Large intestine (tissue), 3 donors: Measurements from ENCODE around the gene NPHP3. TPM values are rescaled to one million over a fixed set of nuclear protein-coding genes. Genes with fewer than 3 reads are reported as not detected.

ENCODE experiments used
- DNase-seq, 2 donors: peaks; one replicate each; pipeline versions ENCODE4 v3.0.0 to v3.0.0-alpha.2; 2013
- H3K27ac ChIP-seq: one replicate; pipeline ENCODE4 v1.5.1; 2013; ENCODE audit warnings: low read length
- H3K27me3 ChIP-seq: 2 replicates; pipeline ENCODE4 v1.6.1; 2013; ENCODE audit warnings: low read length; ENCODE audit not compliant: control insufficient read depth, insufficient read depth
- H3K36me3 ChIP-seq: 2 replicates; pipeline ENCODE4 v1.6.1; 2013; ENCODE audit warnings: low read length; ENCODE audit not compliant: control insufficient read depth, insufficient read depth
- H3K4me1 ChIP-seq: one replicate; pipeline ENCODE4 v1.6.1; 2013; ENCODE audit warnings: low read length; ENCODE audit not compliant: control insufficient read depth, insufficient read depth
- H3K4me3 ChIP-seq: one replicate; pipeline ENCODE4 v1.5.1; 2013; ENCODE audit warnings: low read length
- H3K9me3 ChIP-seq: one replicate; pipeline ENCODE4 v1.6.1; 2013; ENCODE audit warnings: mild to moderate bottlenecking, low read depth, low read length, moderate library complexity; ENCODE audit not compliant: control insufficient read depth
- WGBS: methylation state at CpG from one replicate; pipeline ENCODE4 v1.1.5; 2013; ENCODE audit warnings: low lambda C conversion rate; ENCODE audit not compliant: insufficient coverage; 5-methylcytosine and 5-hydroxymethylcytosine counted together
- polyA plus RNA-seq: library from polyadenylated mRNA; unstranded; fragments of 120-200 nt; gene quantifications from one replicate; pipeline ENCODE4 v1.2.1, GENCODE V29; 2013

NPHP3 gene
- polyA plus RNA-seq, 1 donor = 34.1 TPM

DNA sequence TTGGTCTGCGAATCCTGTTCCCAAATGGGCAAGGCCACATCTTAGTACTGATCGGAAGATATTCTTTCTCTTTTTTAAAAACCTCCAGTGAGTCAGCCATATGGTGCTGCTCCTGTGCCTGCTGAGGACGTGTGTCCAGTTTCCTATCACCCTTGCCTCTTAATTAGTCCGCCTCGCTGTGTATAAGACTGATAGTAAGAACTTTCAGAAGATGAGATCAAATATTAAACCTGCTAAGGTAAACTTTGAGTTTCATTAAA is 61.5 kb downstream of the NPHP3 start:
- H3K4me3 ChIP-seq = peak overlapping the region; percentile 85
- peak overlapping the region; percentile 97 for H3K27ac ChIP-seq
- no peaks in the 10 kb centered on the region for H3K36me3 ChIP-seq
- no peaks in the 10 kb centered on the region for H3K9me3 ChIP-seq
- H3K4me1 ChIP-seq = peaks cover 9% of the 10 kb centered on the region
- WGBS = no CpG with 5 or more reads among the region's 5 CpGs
- DNase-seq = no peak
- H3K27me3 ChIP-seq = no peaks in the 10 kb centered on the region

- Histone ChIP-seq H3K27ac (peak within 1 kb of the TSS; percentile 97), H3K4me3 (peak within 1 kb of the TSS; percentile 85), H3K9me3 (no peaks in the 10 kb centered on the region), H3K27me3 (no peaks in the 10 kb centered on the region), H3K36me3 (no peaks in the 10 kb centered on the region), H3K4me1 (peaks cover 13% of the 10 kb centered on the region)
- WGBS = no CpG with 5 or more reads among the region's 64 CpGs
- DNase-seq = peak; percentile 41 to 82
Measured at GRCh38 chr3:132660052-132660810, 62.0 kb downstream of the NPHP3 start, which contains the start of gene UBA5. Gene UBA5, plus strand, starts transcription at chr3:132660329. Its CDS starts 209 bp downstream, at chr3:132660538.

- Histone ChIP-seq H3K27me3 (no peaks in the 10 kb centered on the region), H3K4me3 (peak within 1 kb of the TSS; percentile 85), H3K9me3 (no peaks in the 10 kb centered on the region), H3K36me3 (no peaks in the 10 kb centered on the region), H3K27ac (peak within 1 kb of the TSS; percentile 97), H3K4me1 (peaks cover 18% of the 10 kb centered on the region)
- no CpG with 5 or more reads among the region's 34 CpGs for WGBS
- DNase-seq = peak; percentile 73 to 87
Measured at GRCh38 chr3:132659365-132660051, 62.7 kb downstream of the NPHP3 start, which contains the start of gene ACAD11. Gene ACAD11, minus strand, starts transcription at chr3:132659809. Its CDS starts 58 bp downstream, at chr3:132659751.

DNA sequence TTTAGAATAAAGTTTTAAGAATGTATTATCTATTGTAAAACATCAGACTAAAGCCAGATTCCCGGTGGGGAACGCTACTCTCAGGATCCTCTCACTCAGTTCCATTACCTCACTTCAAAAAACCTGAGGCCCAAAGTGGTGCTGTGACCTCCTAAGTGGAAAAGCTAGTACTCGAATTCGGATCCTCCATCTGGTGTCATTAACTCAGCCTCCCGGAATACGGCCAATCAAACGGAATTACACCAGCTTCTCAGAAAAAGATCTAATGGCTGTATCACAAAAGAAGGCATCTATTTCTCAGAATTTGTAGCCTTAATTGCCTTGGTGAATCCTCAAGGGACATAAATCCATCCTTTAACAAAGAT is 63.2 kb downstream of the NPHP3 start:
- H3K9me3 ChIP-seq = no peaks in the 10 kb centered on the region
- H3K27me3 ChIP-seq = no peaks in the 10 kb centered on the region
- WGBS = 40% methylated on average over 2 of the region's 7 CpGs
- H3K27ac ChIP-seq = peak overlapping the region; percentile 97
- H3K4me1 ChIP-seq = peaks cover 21% of the 10 kb centered on the region
- no peak for DNase-seq
- peak overlapping the region; percentile 85 for H3K4me3 ChIP-seq
- H3K36me3 ChIP-seq = no peaks in the 10 kb centered on the region

GRCh38 chr3:132657869-132658747 is 64.1 kb downstream of the NPHP3 start:
- H3K9me3 ChIP-seq = no peaks in the 10 kb centered on the region
- 65% methylated on average over 2 of the region's 8 CpGs for WGBS
- peak overlapping the region; percentile 85 for H3K4me3 ChIP-seq
- peak overlapping the region; percentile 97 for H3K27ac ChIP-seq
- DNase-seq = peak; percentile 35 to 73
- H3K36me3 ChIP-seq = no peaks in the 10 kb centered on the region
- H3K4me1 ChIP-seq = peaks cover 24% of the 10 kb centered on the region
- no peaks in the 10 kb centered on the region for H3K27me3 ChIP-seq

GRCh38 chr3:132655471-132655870 is 66.7 kb downstream of the NPHP3 start:
- no peak overlapping the region for H3K4me3 ChIP-seq
- peak in 1 of 2 donors; percentile 20 for DNase-seq
- H3K27ac ChIP-seq = peak overlapping the region; percentile 81
- no peaks in the 10 kb centered on the region for H3K9me3 ChIP-seq
- peaks cover 20% of the 10 kb centered on the region for H3K4me1 ChIP-seq
- no peaks in the 10 kb centered on the region for H3K27me3 ChIP-seq
- WGBS = 42% methylated on average over 2 of the region's 2 CpGs
- no peaks in the 10 kb centered on the region for H3K36me3 ChIP-seq

- no CpG with 5 or more reads among the region's 5 CpGs for WGBS
- Histone ChIP-seq H3K4me3 (no peak overlapping the region), H3K4me1 (peaks cover 20% of the 10 kb centered on the region), H3K27ac (peak overlapping the region; percentile 81), H3K36me3 (no peaks in the 10 kb centered on the region), H3K27me3 (no peaks in the 10 kb centered on the region), H3K9me3 (no peaks in the 10 kb centered on the region)
- DNase-seq = peak; percentile 72 to 82
Measured at GRCh38 chr3:132654721-132655120, 67.5 kb downstream of the NPHP3 start.

DNA sequence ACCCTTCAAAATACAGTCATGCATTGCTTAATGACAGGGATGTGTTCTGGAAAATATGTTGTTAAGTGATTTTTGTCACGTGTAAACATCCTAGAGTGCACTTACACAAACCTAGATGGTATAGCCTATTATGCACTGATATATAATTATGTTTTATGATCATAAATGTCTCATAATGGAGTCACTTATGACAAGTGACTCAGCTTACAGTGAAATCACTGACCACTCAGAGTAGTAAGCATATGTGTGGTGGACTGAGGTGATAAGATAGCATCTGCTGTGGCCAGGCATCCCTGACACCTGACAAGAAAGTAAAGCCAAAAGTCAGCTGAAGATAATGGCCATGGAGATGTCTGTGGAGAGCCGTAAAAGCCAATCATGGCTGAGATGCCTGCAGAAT is 68.0 kb downstream of the NPHP3 start:
- no CpG with 5 or more reads among the region's 2 CpGs for WGBS
- no peak overlapping the region for H3K4me3 ChIP-seq

DNA sequence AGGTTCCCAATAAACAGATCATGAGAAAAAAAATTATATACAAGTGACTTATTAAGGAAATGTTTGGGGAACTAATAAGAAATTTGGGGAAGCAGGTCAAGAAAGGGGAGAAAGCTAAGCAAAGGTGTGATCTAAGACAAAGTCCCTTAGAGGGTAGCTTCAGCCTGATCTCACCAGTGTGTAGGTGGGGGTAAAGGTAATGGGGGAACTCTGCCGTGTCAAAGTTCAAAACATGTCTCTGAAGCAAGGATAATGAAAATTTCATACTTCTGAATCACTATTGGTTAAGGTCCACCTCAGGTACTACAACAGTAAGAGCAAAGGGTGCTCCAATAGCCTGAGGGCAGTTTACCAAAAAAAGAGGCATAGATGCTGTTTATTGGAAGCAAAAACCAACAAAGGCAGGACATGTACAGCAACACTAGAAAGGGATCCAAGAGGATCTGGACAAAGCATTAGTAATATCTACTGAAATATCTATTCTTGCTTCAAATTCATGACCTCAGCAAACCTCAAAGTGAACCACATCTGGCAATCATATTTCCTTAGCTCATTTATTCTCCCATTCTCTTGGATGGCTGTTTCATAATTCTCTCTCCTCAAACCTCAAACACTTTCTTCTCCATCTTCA is 69.5 kb downstream of the NPHP3 start:
- Histone ChIP-seq H3K36me3 (no peaks in the 10 kb centered on the region), H3K4me1 (peaks cover 20% of the 10 kb centered on the region), H3K9me3 (no peaks in the 10 kb centered on the region), H3K27me3 (no peaks in the 10 kb centered on the region), H3K4me3 (no peak overlapping the region), H3K27ac (peak overlapping the region; percentile 47)
- WGBS = no CpG with 5 or more reads among the region's 1 CpG
- peak; percentile 56 to 78 for DNase-seq

More for the DNA sequence above, 68.0 kb downstream of the NPHP3 start:
- Histone ChIP-seq H3K36me3 (no peaks in the 10 kb centered on the region), H3K4me1 (peaks cover 20% of the 10 kb centered on the region), H3K27me3 (no peaks in the 10 kb centered on the region), H3K27ac (peak overlapping the region; percentile 81), H3K9me3 (no peaks in the 10 kb centered on the region)
- DNase-seq = no peak

GRCh38 chr3:132650153-132650552 is 72.1 kb downstream of the NPHP3 start:
- no peaks in the 10 kb centered on the region for H3K9me3 ChIP-seq
- H3K4me1 ChIP-seq = peaks cover 12% of the 10 kb centered on the region
- no peak overlapping the region for H3K27ac ChIP-seq
- WGBS = no CpG with 5 or more reads among the region's 1 CpG
- H3K36me3 ChIP-seq = no peaks in the 10 kb centered on the region
- DNase-seq = no peak
- no peaks in the 10 kb centered on the region for H3K27me3 ChIP-seq
- H3K4me3 ChIP-seq = no peak overlapping the region
